Testis (tissue), 2 donors: ENCODE results near the gene TFCP2.

Experiments used
- POLR2A ChIP-seq: fragments of 450-650 bp; IDR thresholded peaks from one replicate; pipeline ENCODE4 v1.6.1; 2017; ENCODE audit warnings: antibody characterized with exemption, mild to moderate bottlenecking, moderate library complexity
- TF ChIP-seq, protein P1 (sequence below), 3 experiments: fragments of 450-650 bp in 2 of 3; fragments of 200-600 bp in 1 of 3; sonication (generic) in 1 of 3; IDR thresholded peaks; one replicate each; pipeline ENCODE4 v1.5.1; 2016 to 2019; ENCODE audit warnings: antibody characterized with exemption in 3 of 3, mild to moderate bottlenecking in 2 of 3, moderate library complexity in 1 of 3

DNA sequence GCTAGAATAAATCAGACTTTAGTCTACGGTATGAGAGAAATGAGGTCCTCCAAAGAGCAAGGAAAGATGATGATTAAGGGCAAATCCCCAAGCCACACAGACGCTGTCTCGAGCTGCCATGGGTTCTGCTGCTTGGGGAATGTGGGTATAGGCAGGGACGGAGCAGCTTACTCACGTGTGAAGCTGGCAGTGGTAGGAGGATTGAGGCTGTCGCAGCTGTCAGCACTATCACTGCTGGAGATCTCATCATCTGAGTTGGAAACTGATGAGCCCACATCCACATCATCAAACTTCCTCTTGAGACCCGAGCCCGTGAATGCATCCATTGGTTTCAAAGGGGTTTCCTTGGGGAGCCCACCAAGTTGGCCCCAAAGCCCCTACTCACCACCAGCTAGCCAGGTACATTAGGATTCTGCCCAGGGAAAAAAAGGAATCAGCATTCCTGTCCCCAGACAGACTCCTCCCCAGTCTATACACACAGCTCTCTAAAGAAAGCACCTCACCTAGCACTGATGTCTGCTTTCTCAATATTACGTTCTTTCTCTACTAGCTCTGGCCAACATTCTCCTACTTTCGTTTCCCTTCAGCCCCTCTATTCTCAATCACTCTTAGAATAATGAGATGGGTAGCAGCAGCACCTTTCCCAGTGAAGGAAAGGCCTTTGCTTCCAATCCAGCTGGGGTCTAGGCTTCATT, 96.6 kb downstream of the TFCP2 start:
- TF ChIP-seq, protein P1, sequence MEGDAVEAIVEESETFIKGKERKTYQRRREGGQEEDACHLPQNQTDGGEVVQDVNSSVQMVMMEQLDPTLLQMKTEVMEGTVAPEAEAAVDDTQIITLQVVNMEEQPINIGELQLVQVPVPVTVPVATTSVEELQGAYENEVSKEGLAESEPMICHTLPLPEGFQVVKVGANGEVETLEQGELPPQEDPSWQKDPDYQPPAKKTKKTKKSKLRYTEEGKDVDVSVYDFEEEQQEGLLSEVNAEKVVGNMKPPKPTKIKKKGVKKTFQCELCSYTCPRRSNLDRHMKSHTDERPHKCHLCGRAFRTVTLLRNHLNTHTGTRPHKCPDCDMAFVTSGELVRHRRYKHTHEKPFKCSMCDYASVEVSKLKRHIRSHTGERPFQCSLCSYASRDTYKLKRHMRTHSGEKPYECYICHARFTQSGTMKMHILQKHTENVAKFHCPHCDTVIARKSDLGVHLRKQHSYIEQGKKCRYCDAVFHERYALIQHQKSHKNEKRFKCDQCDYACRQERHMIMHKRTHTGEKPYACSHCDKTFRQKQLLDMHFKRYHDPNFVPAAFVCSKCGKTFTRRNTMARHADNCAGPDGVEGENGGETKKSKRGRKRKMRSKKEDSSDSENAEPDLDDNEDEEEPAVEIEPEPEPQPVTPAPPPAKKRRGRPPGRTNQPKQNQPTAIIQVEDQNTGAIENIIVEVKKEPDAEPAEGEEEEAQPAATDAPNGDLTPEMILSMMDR (IDR thresholded peaks at IDR 0.05), result no peak
- no peak for TF ChIP-seq POLR2A
